ENCODE results near the gene OBP2B.
"Not testable (repeated sequence)": the region's sequence is repeated elsewhere in the genome, so short reads cannot be mapped to it uniquely, and the experiment has no call there.

The OBP2B gene

GRCh38 chr9:133238272-133238850 is 29.3 kb upstream of the OBP2B start:
- DNase-seq = no peak

GRCh38 chr9:133237035-133237731 is 28.1 kb upstream of the OBP2B start:
- DNase-seq = no peak

GRCh38 chr9:133236291-133237034 is 27.4 kb upstream of the OBP2B start:
- not testable (repeated sequence) for DNase-seq

- DNase-seq = no peak
These were observed 26.6 kb upstream of the OBP2B start for GRCh38 chr9:133235549-133236222.

- no peak for DNase-seq
These were observed 25.7 kb upstream of the OBP2B start for GRCh38 chr9:133234577-133235322.

GRCh38 chr9:133233681-133234432 is 24.8 kb upstream of the OBP2B start:
- DNase-seq = no peak

- not testable (repeated sequence) for DNase-seq
These were observed 23.0 kb upstream of the OBP2B start for GRCh38 chr9:133231934-133232568.

GRCh38 chr9:133230514-133230913 is 21.5 kb upstream of the OBP2B start:
- DNase-seq = not testable (repeated sequence)

- DNase-seq = no peak
These were observed 21.0 kb upstream of the OBP2B start for GRCh38 chr9:133230093-133230492.

GRCh38 chr9:133228474-133229193 is 19.6 kb upstream of the OBP2B start:
- not testable (repeated sequence) for DNase-seq

- not testable (repeated sequence) for DNase-seq
These were observed 18.9 kb upstream of the OBP2B start for GRCh38 chr9:133227996-133228395.

- no peak for DNase-seq
These were observed 18.3 kb upstream of the OBP2B start for GRCh38 chr9:133227242-133227860.

- DNase-seq = no peak
These were observed 17.4 kb upstream of the OBP2B start for GRCh38 chr9:133226219-133227171.

- no peak for DNase-seq
These were observed 16.3 kb upstream of the OBP2B start for GRCh38 chr9:133225171-133226011.

- no peak for DNase-seq
These were observed 15.7 kb upstream of the OBP2B start for GRCh38 chr9:133224762-133225161.

GRCh38 chr9:133223159-133223756 is 14.2 kb upstream of the OBP2B start:
- not testable (repeated sequence) for DNase-seq

- not testable (repeated sequence) for DNase-seq
These were observed 12.9 kb upstream of the OBP2B start for GRCh38 chr9:133221994-133222393.

All from GOT3 (cell line).